HepG2 (cell line): ENCODE data around the gene ENTPD6. TPM values are rescaled to one million over a fixed set of nuclear protein-coding genes. Genes with fewer than 3 reads are reported as not detected.
A peak's percentile ranks its signal among the peaks of the same experiment; 100 is the strongest.

Experiments used
- BHLHE40 ChIP-seq: IDR thresholded peaks from 2 replicates; pipeline ENCODE4 v1.6.1; 2011; ENCODE audit warnings: low read length, improper control_type of control experiment
- CHD2 ChIP-seq: IDR thresholded peaks from 2 replicates; pipeline ENCODE4 v1.6.1; 2011; ENCODE audit warnings: low read depth, low read length, improper control_type of control experiment
- ESRRA ChIP-seq: sonication (generic); formaldehyde crosslinking; IDR thresholded peaks from 2 replicates; pipeline ENCODE4 v1.5.1; 2020; ENCODE audit warnings: mild to moderate bottlenecking, low read depth, missing genetic modification reagents
- HBP1 ChIP-seq: IDR thresholded peaks from 2 replicates; pipeline ENCODE4 v1.6.1; 2016; ENCODE audit warnings: low read depth, control low read depth
- HDAC6 ChIP-seq: fragments of 200-600 bp; sonication (generic); IDR thresholded peaks from 2 replicates; pipeline ENCODE4 v1.7.0; 2017; ENCODE audit warnings: mild to moderate bottlenecking, antibody characterized with exemption, low read length, low read depth
- HOXA5 ChIP-seq: sonication (generic); formaldehyde crosslinking; IDR thresholded peaks from 2 replicates; pipeline ENCODE4 v1.4.0; 2020; ENCODE audit warnings: missing genetic modification reagents
- NCOA2 ChIP-seq: sonication (generic); formaldehyde crosslinking; IDR thresholded peaks from 2 replicates; pipeline ENCODE4 v1.8.0; 2022; ENCODE audit warnings: inconsistent platforms
- RBAK ChIP-seq: sonication (generic); formaldehyde crosslinking; IDR thresholded peaks from 2 replicates; pipeline ENCODE4 v1.5.1; 2020; ENCODE audit warnings: mild to moderate bottlenecking, missing genetic modification reagents
- SETDB1 ChIP-seq: sonication (generic); formaldehyde crosslinking; IDR thresholded peaks from 2 replicates; pipeline ENCODE4 v1.5.1; 2020; ENCODE audit warnings: missing genetic modification reagents, mild to moderate bottlenecking, borderline replicate concordance
- THAP8 ChIP-seq: sonication (generic); formaldehyde crosslinking; IDR thresholded peaks from 2 replicates; pipeline ENCODE4 v1.5.1; 2020; ENCODE audit warnings: missing genetic modification reagents, mild to moderate bottlenecking, borderline replicate concordance
- ZBTB43 ChIP-seq: sonication (generic); formaldehyde crosslinking; conservative IDR thresholded peaks from 2 replicates; pipeline ENCODE4 v1.4.0; 2020; ENCODE audit warnings: missing genetic modification reagents
- ZBTB44 ChIP-seq: sonication (generic); formaldehyde crosslinking; IDR thresholded peaks from 2 replicates; pipeline ENCODE4 v1.4.0; 2020; ENCODE audit warnings: missing genetic modification reagents
- ZHX1 ChIP-seq: sonication (generic); formaldehyde crosslinking; IDR thresholded peaks from 2 replicates; pipeline ENCODE4 v1.8.1; 2022; ENCODE audit warnings: low read depth, mild to moderate bottlenecking, missing genetic modification reagents
- ZNF10 ChIP-seq: sonication (generic); formaldehyde crosslinking; IDR thresholded peaks from 2 replicates; pipeline ENCODE4 v1.4.0; 2020; ENCODE audit warnings: mild to moderate bottlenecking, low read depth, missing genetic modification reagents, borderline replicate concordance
- ZNF224 ChIP-seq: sonication (generic); formaldehyde crosslinking; IDR thresholded peaks from 2 replicates; pipeline ENCODE4 v1.5.0; 2020; ENCODE audit warnings: mild to moderate bottlenecking, missing genetic modification reagents
- ZNF230 ChIP-seq: sonication (generic); formaldehyde crosslinking; IDR thresholded peaks from 2 replicates; pipeline ENCODE4 v1.4.0; 2020; ENCODE audit warnings: mild to moderate bottlenecking, missing genetic modification reagents
- ZNF552 ChIP-seq: sonication (generic); formaldehyde crosslinking; IDR thresholded peaks from 2 replicates; pipeline ENCODE4 v1.9.0; 2022; ENCODE audit warnings: missing genetic modification reagents, mild to moderate bottlenecking, borderline replicate concordance
- ZNF704 ChIP-seq: sonication (generic); formaldehyde crosslinking; IDR thresholded peaks from 2 replicates; pipeline ENCODE4 v1.8.1; 2023; ENCODE audit warnings: mild to moderate bottlenecking, inconsistent platforms, moderate library complexity, missing genetic modification reagents, borderline replicate concordance
- ZNF720 ChIP-seq: sonication (generic); formaldehyde crosslinking; IDR thresholded peaks from 2 replicates; pipeline ENCODE4 v1.4.0; 2020; ENCODE audit warnings: missing genetic modification reagents
- polyA plus RNA-seq, 8 experiments: library from polyadenylated mRNA; depleted of rRNA in 3 of 8; stranded (reverse) in 7 of 8; unstranded in 1 of 8; fragments of >200 nt; fragmentation: Illumina TruSeq in 4 of 8; extraction: Trizol in 4 of 8; gene quantifications; 2 replicates each; pipeline versions ENCODE4 v1.2.1 to v1.2.3, GENCODE V29; 2011 to 2016; ENCODE audit warnings: low read depth in 4 of 8, missing spikeins in 1 of 8, mixed read lengths in 1 of 8; ENCODE audit not compliant: insufficient read depth in 1 of 8
- total RNA-seq, 5 experiments: library from RNA; depleted of rRNA; stranded (reverse); fragments of >200 nt; fragmentation: Illumina TruSeq; extraction: Trizol; gene quantifications; 2 replicates each; pipeline ENCODE4 v1.2.3, GENCODE V29; 2016; ENCODE audit warnings: low read depth in 1 of 5

The ENTPD6 gene
- total and polyA plus RNA-seq, 2 of the 13 experiments (the other 11 are each of a cell fraction or from before 2014, with no cell fraction given), result 164 to 172 TPM

- peak; percentile 93 for TF ChIP-seq ZBTB44 (CRISPR knock-in tag)
- no peak for TF ChIP-seq HDAC6
- peak; percentile 24; the same call in 1 of the 2 replicates for TF ChIP-seq ZNF552 (CRISPR knock-in tag)
- no peak for TF ChIP-seq ZNF720 (CRISPR knock-in tag)
- TF ChIP-seq ESRRA, result peak; percentile 71
- TF ChIP-seq ZBTB43 (CRISPR knock-in tag), result peak; percentile 16; the same call in 1 of the 2 replicates
- peak; percentile 95 for TF ChIP-seq HBP1 (CRISPR knock-in tag)
- TF ChIP-seq ZNF230 (CRISPR knock-in tag), result peak; percentile 96
- TF ChIP-seq ZNF10 (CRISPR knock-in tag), result no peak
- peak; percentile 82; the same call in 1 of the 2 replicates for TF ChIP-seq THAP8 (CRISPR knock-in tag)
- peak; percentile 10; the same call in 1 of the 2 replicates for TF ChIP-seq NCOA2 (CRISPR knock-in tag)
- TF ChIP-seq CHD2, result no peak
- peak; percentile 92 for TF ChIP-seq BHLHE40
- TF ChIP-seq ZNF224 (CRISPR knock-in tag), result peak; percentile 94
- peak; percentile 70 for TF ChIP-seq HOXA5 (CRISPR knock-in tag)
- no peak for TF ChIP-seq SETDB1 (CRISPR knock-in tag)
- 0 out of 2 replicates have a peak, but pooled peaks have one; percentile 47 for TF ChIP-seq RBAK (CRISPR knock-in tag)
- no peak; the same call in none of the 2 replicates for TF ChIP-seq ZHX1 (CRISPR knock-in tag)
- peak; percentile 68; the same call in 1 of the 2 replicates for TF ChIP-seq ZNF704 (CRISPR knock-in tag)
These were observed at the start of gene ENTPD6 (continued) for GRCh38 chr20:25195014-25195961.
